ENCODE data around the gene ANKRD36C. TPM values are rescaled to one million over a fixed set of nuclear protein-coding genes. Genes with fewer than 3 reads are reported as not detected.
"Not testable (repeated sequence)": the region's sequence is repeated elsewhere in the genome, so short reads cannot be mapped to it uniquely, and the experiment has no call there.

Gene ANKRD36C
- total RNA-seq, 2 experiments from 2014 or later = 37.4 to 41.5 TPM

DNA sequence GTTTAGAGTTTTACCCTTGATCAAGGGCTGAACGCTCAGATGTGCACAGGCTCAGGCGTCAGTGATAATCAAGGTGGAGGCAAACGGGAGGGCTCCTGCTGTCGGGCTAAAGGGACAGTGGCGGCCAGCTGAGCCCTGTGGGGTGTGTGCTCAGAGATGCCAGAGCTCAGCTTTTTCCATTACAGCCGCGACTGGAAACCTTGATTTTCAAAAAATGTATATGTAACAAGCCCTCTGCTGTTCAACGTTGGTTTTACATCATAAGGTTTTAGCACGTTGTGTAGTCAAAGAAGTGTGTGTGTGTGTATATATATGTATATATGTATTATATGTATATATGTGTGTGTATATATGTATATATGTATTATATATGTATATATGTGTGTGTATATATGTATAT, 201.4 kb downstream of the ANKRD36C start:
- H3K9me3 Mint-ChIP-seq; H3K4me3 Mint-ChIP-seq; H3K4me1 Mint-ChIP-seq (ENCODE audit: low read depth); H3K27ac Mint-ChIP-seq; CTCF ChIA-PET; H3K36me3 Mint-ChIP-seq (ENCODE audit: low read depth); POLR2A ChIA-PET; DNase-seq; H3K27me3 Mint-ChIP-seq; intact Hi-C loops (cut with micrococcal nuclease): not testable (repeated sequence)
- ATAC-seq = peak; percentile 66

GRCh38 chr2:95789385-95789784, 202.2 kb downstream of the ANKRD36C start:
- H3K27ac Mint-ChIP-seq; H3K9me3 Mint-ChIP-seq; POLR2A ChIA-PET; H3K4me1 Mint-ChIP-seq (ENCODE audit: low read depth); DNase-seq; H3K4me3 Mint-ChIP-seq; H3K27me3 Mint-ChIP-seq; intact Hi-C loops (cut with micrococcal nuclease); H3K36me3 Mint-ChIP-seq (ENCODE audit: low read depth); CTCF ChIA-PET: not testable (repeated sequence)
- peak; percentile 60 for ATAC-seq

GRCh38 chr2:95788642-95789041, 203.0 kb downstream of the ANKRD36C start:
- intact Hi-C loops (cut with micrococcal nuclease); H3K27ac Mint-ChIP-seq; H3K36me3 Mint-ChIP-seq (ENCODE audit: low read depth); CTCF ChIA-PET; DNase-seq; H3K27me3 Mint-ChIP-seq; ATAC-seq; H3K9me3 Mint-ChIP-seq; H3K4me3 Mint-ChIP-seq; H3K4me1 Mint-ChIP-seq (ENCODE audit: low read depth); POLR2A ChIA-PET: not testable (repeated sequence)

Other genes with a start within 250 kb of the ANKRD36C start
- gene GPAT2, start 43.1 kb upstream of the ANKRD36C start, total RNA-seq = 10 to 100 TPM in 1 of 2 experiments, 1 to 10 TPM in 1; 9.7 to 10.2 TPM
- gene ADRA2B, start 124.7 kb upstream of the ANKRD36C start, total RNA-seq = under 1 TPM; 0.29 to 0.34 TPM
- gene ASTL, start 146.7 kb upstream of the ANKRD36C start, total RNA-seq = 1 to 10 TPM; 1.8 to 2.7 TPM
- gene DUSP2, start 153.6 kb upstream of the ANKRD36C start, total RNA-seq = 100 to 1,000 TPM; 311 to 313 TPM
- gene STARD7, start 217.0 kb upstream of the ANKRD36C start, total RNA-seq = 100 to 1,000 TPM; 145 to 149 TPM

All from activated CD8-positive, alpha-beta T cell treated with anti-CD3 and anti-CD28 coated beads for 36 hours (primary cell).